Measurements from ENCODE around the gene PITRM1.

Gene PITRM1

DNA sequence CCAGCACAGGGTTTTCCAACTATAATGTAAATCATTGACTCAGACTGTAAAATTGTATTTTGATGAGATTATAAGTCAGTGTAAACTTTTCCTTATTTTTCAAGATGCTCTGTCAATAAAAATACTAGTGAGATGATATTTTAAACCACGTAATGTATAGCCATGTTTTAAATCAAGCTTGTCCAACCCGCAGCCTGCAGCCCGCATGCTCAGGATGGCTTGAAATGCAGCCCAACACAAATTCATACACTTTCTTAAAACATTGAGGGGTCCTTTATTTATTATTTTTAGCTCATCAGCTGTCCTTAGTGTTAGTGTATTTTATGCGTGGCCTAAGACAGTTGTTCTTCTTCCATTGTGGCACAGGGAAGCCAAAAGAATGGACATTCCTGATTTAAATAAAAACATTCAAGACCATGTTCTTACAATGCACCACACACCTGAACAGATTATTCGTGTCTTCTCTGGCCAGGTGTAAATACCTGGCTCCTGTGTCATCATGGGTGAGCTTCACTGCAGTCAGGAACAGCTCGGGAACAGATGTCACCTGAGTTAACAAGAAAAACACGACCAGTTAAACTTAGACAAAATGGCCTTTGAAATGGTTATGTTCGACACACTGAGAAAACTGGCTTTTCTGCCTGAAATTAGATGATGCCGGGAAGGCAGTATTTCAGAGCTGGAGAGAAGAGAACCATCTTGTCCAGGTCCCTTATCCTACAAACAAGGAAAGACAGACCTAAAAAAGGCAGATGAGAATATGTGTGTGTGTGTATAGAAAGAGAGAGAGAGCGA lies 5.9 kb downstream of the PITRM1 start:
- DNase-seq (ENCODE audit: low spot score) = no peak

DNA sequence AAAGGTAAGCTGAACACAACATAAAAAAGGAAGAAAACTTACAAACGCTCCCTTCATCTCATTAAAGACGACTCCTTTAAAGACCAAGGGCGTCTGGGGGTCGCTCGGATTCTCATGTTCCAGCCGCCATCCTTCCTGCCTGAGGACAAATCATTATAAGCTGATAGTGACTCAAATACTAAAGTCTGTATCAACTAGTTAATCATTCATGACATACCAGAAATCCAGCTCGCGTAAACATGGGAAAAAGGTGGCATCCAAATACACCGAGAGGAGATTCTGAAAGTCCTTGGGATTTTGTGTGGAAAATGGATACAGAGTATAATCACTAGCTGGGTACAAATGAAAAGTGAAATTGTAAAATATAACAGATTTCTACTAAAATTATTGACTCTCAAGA lies 7.4 kb downstream of the PITRM1 start:
- DNase-seq (ENCODE audit: low spot score) = no peak

GRCh38 chr10:3163879-3164278 lies 8.7 kb downstream of the PITRM1 start:
- DNase-seq (ENCODE audit: low spot score) = no peak

- no peak for DNase-seq (ENCODE audit: low spot score)
Observed at GRCh38 chr10:3162533-3162932, 10.0 kb downstream of the PITRM1 start.

- no peak for DNase-seq (ENCODE audit: low spot score)
Observed at GRCh38 chr10:3159152-3159551, 13.4 kb downstream of the PITRM1 start.

GRCh38 chr10:3154666-3155065 lies 17.9 kb downstream of the PITRM1 start:
- no peak for DNase-seq (ENCODE audit: low spot score)

GRCh38 chr10:3152566-3152935 lies 20.0 kb downstream of the PITRM1 start:
- DNase-seq (ENCODE audit: low spot score) = no peak

DNA sequence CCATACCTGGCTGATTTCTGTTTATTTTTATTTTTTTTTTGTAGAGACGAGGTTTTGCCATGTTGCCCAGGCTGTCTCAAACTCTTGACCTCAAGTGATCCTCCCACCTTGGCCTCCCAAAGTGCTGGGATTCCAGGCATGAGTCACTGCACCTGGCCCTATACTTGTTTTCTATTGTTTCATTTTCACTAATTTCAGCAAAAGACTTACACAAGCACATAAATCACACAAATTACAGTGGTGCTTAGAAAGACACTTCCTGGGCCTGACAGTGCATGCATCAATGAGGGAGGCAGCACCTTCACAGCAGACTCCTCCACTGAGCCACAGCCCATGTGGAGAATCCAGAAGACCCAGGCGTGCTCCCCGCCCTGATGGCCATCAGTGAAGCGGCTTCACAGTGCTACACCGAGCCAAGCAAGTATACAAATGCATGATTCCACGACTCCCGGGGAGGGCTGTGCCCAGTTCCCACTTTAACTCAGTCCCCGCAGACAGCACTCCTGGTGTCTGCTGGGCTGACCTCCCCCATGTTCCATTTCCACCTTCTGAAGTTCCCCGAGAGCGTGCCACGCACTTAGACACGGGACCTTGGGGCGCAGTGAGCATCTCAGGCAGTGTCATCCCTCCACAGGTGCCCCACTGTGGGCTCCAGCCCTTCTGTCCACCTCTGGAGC lies 20.6 kb downstream of the PITRM1 start:
- no peak for DNase-seq (ENCODE audit: low spot score)

DNA sequence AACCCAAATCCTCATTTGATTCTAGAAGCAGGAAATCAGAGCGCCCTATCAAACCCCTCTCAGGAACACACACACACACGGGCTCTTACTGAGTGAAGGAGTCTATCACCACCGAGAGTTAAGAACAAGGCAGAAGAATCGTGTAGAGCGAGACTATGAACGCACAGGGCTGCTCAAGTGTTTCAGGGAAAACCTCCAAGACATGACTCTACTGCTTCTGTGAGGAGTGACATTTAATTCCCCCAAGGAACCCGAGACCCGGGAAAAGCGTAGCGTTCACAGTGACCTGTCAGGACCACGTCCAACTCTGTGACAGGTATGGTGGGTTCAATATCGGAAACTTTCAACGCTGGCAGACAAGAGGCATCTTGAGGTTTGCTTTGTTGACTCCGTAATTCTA lies 21.6 kb downstream of the PITRM1 start:
- DNase-seq (ENCODE audit: low spot score) = no peak

DNA sequence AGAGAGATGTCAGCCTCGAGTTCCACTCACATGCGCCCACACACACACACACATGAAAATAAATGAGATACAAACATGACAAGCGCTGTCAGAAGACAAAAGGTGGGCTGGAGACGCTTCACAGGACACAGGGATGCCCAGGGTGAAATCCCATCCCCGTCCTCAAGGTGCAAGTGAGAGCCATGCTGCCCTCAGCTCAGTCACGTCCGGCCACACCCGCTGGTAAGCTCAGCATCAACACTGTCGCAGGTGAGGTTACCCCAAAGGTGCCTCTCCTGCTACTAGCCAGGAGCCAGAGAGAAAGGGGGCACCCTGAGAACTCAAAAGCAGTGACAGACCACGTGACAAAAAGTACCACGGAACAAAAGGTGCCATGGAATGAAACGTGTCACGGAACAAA lies 22.2 kb downstream of the PITRM1 start:
- no peak for DNase-seq (ENCODE audit: low spot score)

GRCh38 chr10:3149918-3150317 lies 22.7 kb downstream of the PITRM1 start:
- DNase-seq (ENCODE audit: low spot score) = no peak

DNA sequence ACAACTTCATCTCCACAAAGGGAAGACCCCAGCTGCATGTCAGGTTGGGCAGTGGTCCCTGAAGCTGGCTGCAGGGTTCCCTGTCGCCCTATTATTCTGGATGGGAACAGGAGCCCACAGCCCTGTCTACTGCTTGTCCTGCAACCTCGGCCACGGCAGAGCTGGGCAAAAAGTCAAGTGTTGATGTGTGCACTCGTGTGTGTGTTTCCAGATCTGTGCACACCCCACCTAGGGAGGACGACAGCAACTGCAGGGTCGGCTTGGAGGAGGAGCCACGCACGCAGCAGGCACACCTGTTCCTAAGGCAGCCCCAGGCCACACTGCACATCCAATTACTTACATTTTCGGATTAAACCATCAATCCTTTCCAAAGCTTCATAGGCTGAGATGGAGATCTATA lies 23.6 kb downstream of the PITRM1 start:
- no peak for DNase-seq (ENCODE audit: low spot score)

GRCh38 chr10:3148041-3148440 lies 24.5 kb downstream of the PITRM1 start:
- no peak for DNase-seq (ENCODE audit: low spot score)

GRCh38 chr10:3147117-3147820 lies 25.3 kb downstream of the PITRM1 start:
- DNase-seq (ENCODE audit: low spot score) = no peak

- no peak for DNase-seq (ENCODE audit: low spot score)
Observed at GRCh38 chr10:3146289-3146688, 26.3 kb downstream of the PITRM1 start.

DNA sequence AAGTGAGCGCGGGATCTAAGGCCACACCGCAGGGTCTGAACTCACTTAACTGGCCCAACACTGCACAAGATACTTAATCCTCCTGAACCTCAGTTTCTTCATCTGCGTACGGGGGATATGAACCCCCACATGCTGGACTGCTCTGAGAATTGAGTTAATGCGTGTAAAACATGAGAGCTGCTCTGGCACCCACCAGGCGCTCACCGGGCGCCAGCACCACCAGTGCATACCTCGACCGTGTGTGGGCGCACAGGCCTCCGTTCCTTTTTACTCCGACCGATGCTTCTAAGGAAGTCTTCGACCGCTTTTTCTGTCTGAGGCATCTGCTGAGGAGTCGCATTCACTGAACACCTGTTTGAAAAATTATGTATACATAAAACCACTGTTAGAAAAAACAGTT lies 27.2 kb downstream of the PITRM1 start:
- DNase-seq (ENCODE audit: low spot score) = no peak

DNA sequence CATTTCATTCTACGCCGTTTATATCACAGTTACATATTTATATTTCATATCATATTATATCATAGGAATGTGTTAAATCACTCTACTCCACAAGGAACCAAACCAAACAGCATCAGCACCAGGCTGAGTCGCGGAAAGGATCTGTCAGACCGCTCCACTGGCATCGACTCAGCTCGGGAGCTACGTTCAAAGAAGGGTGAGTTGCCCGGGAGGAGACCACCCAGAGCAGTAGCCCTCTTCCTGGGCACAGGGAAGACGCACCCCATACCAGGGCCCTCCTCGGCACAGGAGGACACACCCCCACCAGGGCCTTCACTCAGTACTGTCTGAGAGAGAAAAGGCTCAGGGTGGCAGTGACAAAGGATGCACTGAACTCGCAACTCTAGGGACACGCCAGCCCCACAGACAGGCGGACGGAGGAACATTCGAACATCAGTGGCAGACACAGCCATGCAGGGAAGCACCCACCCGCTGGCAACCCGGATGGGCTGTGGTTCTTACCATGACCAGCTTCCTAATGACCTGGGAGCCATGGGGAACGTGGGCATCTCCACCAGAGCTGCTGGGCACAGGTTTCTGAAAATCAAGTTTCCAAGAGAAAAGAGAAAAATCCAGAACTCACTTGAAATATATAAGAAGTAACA lies 28.7 kb downstream of the PITRM1 start:
- no peak for DNase-seq (ENCODE audit: low spot score)

GRCh38 chr10:3143366-3143765 lies 29.2 kb downstream of the PITRM1 start:
- DNase-seq (ENCODE audit: low spot score) = no peak

- no peak for DNase-seq (ENCODE audit: low spot score)
Observed at GRCh38 chr10:3142146-3142875, 30.3 kb downstream of the PITRM1 start.

DNA sequence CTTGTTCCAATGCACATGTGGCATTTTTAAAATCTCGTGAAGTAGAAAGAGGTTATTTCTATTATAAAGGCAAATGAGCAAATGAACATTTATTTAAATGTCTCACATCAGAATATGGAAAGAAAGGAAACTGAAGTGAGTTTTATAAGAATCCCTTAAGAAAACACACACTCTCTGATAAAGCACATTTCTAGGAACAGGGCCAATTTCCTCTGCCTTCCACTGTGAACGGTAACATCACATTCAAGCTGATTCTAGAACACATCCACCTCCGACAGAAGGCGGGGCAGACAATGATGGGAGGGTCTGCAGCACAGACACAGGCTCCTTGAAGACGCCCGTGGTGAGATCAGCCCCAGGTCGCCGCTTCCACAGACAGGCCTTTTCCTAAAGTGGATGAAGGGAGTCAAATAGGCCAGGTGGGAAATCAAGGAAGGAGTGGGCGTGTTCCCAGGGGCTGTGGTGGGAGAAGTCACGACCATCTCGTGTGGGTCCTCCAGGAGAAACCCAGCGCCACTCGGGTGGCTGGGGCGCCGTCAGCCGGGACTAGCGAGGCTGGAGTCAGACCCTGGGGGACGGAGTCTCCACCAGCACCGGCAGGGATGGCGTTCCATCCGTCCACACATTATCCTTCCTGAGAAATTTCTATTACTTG lies 31.1 kb downstream of the PITRM1 start:
- DNase-seq (ENCODE audit: low spot score) = no peak

- no peak for DNase-seq (ENCODE audit: low spot score)
Observed at GRCh38 chr10:3140280-3140679, 32.3 kb downstream of the PITRM1 start.

Measured in GM03348 (cell line).